GM12865 (cell line): ENCODE measurements around the gene TAB2.

Source experiments
- DNase-seq: peaks from one replicate; pipeline ENCODE4 v3.0.0; 2010; ENCODE audit warnings: low read depth
- H3K4me3 ChIP-seq: 2 replicates; pipeline ENCODE4 v1.5.1; 2011; ENCODE audit warnings: mild to moderate bottlenecking, low read depth, low read length, control low read depth
- TF ChIP-seq, protein P1 (sequence below): IDR thresholded peaks from 2 replicates; pipeline ENCODE4 v1.5.1; 2011; ENCODE audit warnings: low read length, control low read depth, low read depth, inconsistent platforms; ENCODE audit not compliant: insufficient read depth; ENCODE audit errors: missing control alignments

TAB2 gene

DNA sequence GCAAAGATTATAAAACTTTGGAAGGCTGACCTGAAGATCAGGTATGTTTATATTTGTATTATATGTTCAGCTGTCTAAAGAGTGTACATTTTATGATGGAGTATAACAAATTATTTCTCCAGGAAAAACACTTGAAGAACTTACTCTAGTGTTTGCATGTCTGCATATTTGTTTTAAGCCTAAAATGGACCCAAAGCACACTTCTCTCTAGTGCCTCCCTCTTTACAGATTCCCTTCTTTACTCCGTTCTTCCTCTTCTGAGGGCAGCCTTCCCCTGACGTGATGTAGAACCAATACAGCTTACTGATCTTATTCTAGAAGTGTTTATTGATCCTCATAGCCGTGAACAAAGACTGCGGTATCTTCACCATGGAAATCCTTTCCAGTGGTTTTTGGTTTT lies 96.5 kb downstream of the TAB2 start:
- TF ChIP-seq, protein P1, sequence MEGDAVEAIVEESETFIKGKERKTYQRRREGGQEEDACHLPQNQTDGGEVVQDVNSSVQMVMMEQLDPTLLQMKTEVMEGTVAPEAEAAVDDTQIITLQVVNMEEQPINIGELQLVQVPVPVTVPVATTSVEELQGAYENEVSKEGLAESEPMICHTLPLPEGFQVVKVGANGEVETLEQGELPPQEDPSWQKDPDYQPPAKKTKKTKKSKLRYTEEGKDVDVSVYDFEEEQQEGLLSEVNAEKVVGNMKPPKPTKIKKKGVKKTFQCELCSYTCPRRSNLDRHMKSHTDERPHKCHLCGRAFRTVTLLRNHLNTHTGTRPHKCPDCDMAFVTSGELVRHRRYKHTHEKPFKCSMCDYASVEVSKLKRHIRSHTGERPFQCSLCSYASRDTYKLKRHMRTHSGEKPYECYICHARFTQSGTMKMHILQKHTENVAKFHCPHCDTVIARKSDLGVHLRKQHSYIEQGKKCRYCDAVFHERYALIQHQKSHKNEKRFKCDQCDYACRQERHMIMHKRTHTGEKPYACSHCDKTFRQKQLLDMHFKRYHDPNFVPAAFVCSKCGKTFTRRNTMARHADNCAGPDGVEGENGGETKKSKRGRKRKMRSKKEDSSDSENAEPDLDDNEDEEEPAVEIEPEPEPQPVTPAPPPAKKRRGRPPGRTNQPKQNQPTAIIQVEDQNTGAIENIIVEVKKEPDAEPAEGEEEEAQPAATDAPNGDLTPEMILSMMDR = no peak
- DNase-seq = no peak
- H3K4me3 ChIP-seq = no peak overlapping the region

DNA sequence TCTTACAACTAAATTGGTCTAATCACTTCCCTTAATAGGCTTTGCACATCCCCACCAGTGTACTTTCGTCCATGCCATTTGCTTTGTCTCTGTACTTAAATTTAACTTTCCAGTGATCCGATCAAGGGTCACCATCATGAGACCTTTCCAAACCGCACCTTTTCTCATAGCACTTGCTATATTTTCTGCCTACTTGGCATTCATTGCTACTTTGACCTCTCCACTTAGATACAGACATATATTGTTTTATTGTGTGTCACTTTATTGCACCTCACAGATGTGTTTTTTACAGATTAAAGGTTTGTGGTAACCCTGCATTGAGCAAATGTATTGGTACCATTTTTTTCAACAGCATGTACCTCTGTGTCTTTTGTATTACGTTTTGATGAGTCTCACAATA lies 97.3 kb downstream of the TAB2 start:
- TF ChIP-seq, protein P1 = no peak
- no peak for DNase-seq
- no peak overlapping the region for H3K4me3 ChIP-seq

DNA sequence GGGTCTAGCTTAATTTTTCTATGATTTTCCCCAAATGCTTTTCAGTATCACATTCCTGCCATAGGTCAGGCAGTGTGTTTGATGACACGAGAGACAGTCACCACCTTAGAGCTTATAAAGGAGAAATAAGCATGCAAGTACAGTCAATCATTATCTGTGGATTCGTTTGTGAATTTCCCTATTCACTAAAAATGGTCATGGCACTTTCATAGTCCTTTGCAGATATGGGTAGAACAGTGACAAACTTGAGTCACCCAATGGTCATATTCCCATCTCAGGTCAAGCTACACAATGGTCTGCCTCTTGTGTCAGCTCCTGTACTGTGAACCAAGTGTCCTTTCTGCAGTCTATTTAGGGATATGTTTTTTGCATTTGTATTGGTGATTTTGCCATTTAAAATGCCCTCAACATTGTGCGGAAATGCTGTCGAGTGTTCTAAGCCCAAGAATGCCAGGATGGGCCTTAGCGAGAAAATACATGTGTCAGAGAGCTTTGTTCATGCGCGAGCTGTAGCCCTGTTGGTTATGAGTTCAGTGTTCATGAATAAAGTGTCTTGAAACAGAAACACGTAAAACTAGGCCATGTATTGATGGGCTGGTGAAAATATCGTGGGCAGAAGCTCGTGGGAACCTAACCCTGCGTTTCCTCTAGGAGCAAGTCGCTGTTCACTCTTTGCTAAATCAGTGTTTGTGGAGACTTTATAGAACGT lies 102.3 kb downstream of the TAB2 start:
- TF ChIP-seq, protein P1 = no peak
- DNase-seq = peak; percentile 28
- no peak overlapping the region for H3K4me3 ChIP-seq

DNA sequence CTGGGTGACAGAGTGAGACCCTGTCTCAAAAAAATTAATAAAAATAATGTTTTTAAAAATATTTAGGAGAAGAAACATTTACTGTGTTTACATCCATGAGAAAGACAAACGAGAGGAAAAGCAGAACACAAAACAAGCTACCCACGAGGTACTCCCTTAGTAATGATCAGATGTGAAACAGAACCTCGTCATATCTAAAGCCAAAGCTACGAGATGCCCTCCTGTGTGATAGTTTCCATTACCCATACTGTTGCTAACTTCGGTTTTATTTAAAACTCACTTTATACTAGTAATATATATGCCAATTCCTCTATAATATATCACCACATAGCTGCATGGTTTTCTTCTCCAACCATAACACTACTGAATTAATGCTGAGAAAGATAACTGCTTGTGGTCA lies 103.6 kb downstream of the TAB2 start:
- no peak overlapping the region for H3K4me3 ChIP-seq
- TF ChIP-seq, protein P1 = no peak
- no peak for DNase-seq

DNA sequence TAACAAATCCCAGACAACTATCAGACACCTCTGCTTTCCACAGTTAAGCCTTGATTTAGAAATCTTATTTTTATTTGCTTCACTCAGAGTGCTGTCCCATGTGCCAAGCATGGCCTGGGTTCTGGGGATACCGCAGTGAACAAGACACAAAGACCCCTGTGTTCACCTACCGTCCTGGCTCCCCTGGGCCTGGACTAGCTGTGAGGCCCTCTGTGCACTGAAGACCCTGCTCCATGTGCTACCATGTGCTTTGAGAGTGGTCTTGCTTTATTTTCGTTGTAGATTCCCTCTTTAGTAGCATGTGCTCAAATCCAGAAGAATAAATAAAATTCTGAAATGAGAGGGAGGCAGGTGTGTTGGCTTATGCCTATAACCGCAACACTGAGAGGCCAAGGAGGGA lies 105.1 kb downstream of the TAB2 start:
- H3K4me3 ChIP-seq = no peak overlapping the region
- DNase-seq = no peak
- TF ChIP-seq, protein P1 = no peak

DNA sequence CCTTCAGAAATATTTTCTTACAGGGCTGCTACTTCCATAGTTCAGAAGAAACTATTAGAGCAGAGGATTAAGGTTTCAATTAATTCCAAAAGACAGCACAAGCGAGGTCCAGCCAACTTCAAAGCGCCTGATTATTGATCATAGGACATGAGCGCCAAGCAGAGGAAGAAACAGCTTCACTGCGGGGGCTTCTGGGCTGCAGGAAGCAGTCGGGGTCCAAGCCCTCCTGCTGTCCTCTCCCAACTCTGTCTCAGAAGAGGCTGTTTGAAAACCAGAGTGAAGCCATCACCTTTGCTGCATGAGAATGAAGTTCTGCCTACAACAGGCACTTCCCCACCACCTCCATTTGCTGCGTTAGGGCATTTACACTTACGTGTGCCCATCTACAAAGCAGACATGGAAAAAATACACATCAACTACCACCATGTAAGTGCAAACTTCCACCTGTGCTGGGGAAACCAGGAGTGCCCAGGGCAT lies 106.5 kb downstream of the TAB2 start:
- no peak overlapping the region for H3K4me3 ChIP-seq
- no peak for DNase-seq
- TF ChIP-seq, protein P1 = no peak

DNA sequence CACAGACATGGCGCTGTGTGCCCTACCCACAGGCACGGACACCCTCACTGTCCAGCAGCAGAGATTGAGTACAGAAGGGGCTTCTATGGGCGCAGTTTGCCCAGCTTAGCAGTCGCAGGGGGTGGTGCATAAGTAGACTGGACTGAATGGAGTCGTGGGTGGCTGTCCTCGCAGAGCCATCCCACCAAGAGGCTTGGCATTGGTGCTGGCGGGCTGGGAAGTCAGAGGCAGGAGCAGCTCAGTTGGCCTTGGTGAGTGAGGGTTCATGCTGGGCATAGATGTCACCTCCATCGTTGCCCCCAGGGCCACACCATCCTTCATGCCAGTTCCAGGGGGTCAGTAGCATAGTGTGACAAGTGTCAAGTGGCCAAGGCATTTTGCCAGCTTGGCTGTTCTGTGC lies 107.7 kb downstream of the TAB2 start:
- no peak overlapping the region for H3K4me3 ChIP-seq
- DNase-seq = no peak
- TF ChIP-seq, protein P1 = no peak
